Hepatocyte (in vitro differentiated cells): ENCODE results near the gene SCIMP.

Source experiments
- EZH2 ChIP-seq: fragments of 200-600 bp; sonication (generic); IDR thresholded peaks from 2 replicates; pipeline ENCODE4 v1.6.1; 2016; ENCODE audit warnings: antibody characterized with exemption, mild to moderate bottlenecking, borderline replicate concordance
- EZH2phosphoT487 ChIP-seq: fragments of 200-600 bp; sonication (generic); IDR thresholded peaks from one replicate; pipeline ENCODE4 v1.6.1; 2018; ENCODE audit warnings: antibody characterized with exemption, mild to moderate bottlenecking, low read depth, moderate library complexity; ENCODE audit not compliant: unreplicated experiment, severe bottlenecking
- TF ChIP-seq, protein P1 (sequence below): fragments of 200-600 bp; sonication (generic); IDR thresholded peaks from 2 replicates; pipeline ENCODE4 v1.5.1; 2016; ENCODE audit warnings: antibody characterized with exemption, mild to moderate bottlenecking; ENCODE audit not compliant: poor library complexity

DNA sequence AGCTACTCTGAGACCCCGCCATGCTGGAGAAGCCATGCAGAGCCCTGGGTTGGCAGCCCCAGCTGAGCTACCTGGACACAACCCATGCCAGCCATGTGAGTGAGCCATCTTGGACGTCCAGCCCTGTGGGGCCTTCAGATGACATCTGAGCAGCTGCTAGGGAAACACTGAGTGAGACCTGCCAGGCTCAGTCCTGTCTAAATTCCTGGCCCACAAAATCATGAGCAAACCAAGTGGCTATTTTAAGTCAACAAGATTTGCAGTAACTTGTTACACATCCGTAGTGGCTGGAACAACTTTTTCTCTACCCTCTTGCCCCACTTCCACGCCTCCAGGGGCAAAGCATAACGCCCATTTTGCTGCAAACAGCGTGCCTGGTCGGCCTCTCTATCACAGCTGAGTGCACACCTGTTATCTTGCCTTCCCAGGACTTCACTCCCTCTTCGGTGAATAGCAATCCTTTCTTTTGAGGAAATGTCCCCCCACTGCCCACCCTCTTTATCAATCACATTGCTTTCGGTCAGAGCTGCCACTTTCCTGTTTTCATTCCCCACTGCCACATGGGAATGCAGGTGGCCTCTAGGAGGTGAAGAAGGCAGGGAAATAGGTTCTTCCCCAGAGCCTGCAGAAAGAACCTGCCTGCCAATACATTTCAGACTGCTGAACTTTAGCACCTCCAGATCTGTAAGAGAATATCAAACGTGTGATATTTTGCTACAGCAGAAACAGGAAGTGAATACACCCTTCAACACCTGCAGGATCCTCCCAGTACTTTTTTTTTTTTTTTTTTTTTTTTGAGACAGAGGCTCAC is 7.4 kb upstream of the SCIMP start:
- TF ChIP-seq, protein P1, sequence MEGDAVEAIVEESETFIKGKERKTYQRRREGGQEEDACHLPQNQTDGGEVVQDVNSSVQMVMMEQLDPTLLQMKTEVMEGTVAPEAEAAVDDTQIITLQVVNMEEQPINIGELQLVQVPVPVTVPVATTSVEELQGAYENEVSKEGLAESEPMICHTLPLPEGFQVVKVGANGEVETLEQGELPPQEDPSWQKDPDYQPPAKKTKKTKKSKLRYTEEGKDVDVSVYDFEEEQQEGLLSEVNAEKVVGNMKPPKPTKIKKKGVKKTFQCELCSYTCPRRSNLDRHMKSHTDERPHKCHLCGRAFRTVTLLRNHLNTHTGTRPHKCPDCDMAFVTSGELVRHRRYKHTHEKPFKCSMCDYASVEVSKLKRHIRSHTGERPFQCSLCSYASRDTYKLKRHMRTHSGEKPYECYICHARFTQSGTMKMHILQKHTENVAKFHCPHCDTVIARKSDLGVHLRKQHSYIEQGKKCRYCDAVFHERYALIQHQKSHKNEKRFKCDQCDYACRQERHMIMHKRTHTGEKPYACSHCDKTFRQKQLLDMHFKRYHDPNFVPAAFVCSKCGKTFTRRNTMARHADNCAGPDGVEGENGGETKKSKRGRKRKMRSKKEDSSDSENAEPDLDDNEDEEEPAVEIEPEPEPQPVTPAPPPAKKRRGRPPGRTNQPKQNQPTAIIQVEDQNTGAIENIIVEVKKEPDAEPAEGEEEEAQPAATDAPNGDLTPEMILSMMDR, result no peak
- TF ChIP-seq EZH2 (no peak), EZH2phosphoT487 (no peak)
